ENCODE results near the gene PRR15L. TPM values are rescaled to one million over a fixed set of nuclear protein-coding genes. Genes with fewer than 3 reads are reported as not detected.
"Not testable (repeated sequence)": the region's sequence is repeated elsewhere in the genome, so short reads cannot be mapped to it uniquely, and the experiment has no call there.

PRR15L gene
- polyA plus RNA-seq, 1 donor = not detected

DNA sequence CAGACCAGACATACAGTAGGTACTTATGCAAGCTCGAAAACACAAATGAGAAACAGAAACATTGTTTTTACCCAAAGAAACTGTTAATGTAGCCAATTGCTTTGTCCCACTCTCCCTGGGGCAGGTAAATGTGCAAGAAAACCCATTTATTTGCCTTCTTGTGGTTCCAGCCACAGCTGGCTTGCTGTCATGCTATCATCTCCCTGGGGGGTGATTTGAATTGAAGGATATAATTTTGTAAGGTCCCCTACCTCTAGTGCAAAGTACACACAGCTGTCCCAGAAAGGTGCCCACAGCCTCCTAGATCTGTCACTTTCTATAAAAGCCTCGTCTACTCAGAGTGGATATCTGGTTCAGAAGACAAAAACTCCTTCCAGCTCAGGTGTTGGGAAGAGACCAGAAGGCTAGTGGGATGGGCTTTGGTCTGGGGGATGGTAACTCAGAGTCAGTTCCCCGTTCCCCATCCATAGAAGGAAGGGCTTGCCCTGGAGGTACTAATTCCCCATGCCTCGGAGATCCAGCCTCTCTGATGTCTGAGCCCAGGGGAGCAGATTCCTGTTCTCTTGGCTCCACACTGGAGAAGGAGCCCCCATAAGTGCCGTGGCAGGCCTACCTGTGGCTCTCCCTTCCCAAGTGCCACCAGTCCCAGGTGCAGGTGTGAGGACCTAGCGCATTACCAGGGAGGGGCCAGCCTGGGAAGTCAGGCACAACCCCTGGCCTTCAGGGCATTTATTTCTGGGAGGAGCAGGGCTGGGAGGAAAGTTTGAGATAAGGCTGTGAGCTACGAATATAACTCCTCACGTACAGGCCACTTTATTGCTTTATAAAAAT lies 2.4 kb upstream of the PRR15L start:
- DNase-seq = no peak

DNA sequence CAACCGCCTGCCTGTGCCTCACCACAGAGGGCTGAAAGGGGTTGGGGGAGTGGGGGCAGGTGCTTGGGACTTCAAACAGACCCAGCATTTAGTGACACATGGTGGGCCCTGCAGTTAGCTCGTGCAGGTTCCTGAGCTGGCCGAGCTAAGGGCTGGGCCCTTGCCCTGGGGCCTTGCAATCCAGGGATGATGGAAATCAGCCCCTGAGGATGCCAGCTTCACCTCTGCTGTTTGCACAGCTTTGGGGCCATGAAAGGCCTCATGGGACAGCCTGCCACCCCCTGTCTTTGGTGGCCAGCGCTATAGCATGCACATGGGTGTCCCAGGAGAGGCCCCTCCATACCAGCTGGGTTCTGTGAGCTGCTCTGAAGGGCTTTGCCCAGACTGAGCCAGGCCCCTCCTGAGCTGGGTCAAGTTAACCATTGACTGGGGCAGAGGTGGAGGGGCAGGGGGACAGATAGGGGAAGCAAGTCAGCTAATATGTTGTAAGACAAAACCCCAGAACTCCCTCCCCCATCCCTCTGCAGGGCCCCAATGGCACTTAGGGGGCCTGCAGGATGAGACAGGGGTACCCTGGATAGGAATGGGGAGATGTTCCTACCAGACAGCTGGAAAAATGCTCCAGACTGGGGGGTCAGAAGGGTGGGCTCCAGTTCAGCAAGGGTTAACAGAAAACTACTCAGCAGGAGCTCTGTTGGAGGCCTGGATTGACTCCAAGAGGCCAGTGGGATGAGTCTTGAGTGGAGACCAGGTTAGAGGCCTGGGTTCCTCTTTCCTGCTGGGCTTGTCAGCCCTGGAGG lies 692 bp downstream of the PRR15L start:
- DNase-seq = no peak

GRCh38 chr17:47955497-47956461 lies 1.9 kb downstream of the PRR15L start:
- no peak for DNase-seq

DNA sequence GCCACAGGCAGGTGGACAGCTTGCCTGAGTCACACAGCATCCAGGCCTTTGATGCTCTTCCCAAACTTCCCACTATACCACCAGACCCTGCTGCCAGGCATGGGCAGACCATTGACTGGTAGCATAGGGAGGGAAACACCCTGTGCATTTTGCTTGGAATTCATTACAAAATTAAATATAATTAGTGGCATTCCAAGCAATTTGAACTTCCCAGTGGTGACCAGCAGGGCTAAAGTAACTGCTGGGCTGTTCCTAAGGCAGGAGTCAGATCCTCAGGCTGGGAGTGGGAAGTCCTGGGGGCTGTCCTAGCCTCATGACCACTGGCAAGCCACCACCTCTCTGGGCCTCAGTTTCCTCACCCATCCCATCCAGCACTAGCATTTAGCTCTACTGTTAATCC lies 3.8 kb downstream of the PRR15L start:
- DNase-seq = no peak

DNA sequence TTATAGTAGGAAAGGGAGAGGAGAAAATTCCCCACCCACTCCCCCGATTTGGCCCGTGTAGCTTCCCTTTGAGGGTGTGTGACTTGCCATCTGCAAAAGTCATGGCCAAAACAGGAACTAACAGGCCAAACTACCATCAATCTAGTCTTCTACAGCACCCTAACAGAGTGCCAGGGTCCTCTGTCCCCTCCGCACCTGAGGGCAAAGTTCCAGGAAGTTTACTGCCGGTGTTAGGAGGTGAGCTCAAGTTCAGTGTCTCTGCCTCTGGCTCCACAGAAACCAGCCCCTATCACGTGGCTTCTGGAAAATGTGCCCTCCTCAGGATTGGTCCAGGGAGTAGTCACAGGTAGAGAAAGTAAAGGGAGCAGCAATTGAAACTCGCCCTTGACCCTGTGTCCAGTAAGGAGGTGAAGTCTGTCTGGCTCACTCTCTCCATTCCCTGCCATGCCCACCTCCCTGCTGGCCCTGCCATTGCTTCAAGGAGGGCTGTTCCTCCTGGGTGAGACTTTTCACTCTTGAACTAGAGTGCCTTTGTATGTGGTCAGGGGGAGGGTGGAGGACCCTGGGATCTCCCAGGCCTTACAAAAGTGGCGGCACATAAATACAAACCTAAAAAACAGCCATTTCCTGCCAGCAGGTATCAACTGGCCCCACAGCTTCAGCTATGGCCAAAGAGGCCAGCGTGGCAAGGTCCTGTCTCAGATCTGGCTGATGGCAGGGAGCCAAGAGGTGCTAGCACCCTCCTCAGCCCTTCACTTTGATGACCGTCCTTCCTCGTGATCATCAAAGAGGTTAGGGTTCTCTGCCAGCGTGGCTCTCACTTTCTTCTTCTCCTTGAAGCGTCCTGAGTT lies 5.3 kb downstream of the PRR15L start:
- no peak for DNase-seq

- DNase-seq = no peak
Measured at GRCh38 chr17:47950448-47950847, 7.2 kb downstream of the PRR15L start.

- no peak for DNase-seq
Measured at GRCh38 chr17:47949946-47950345, 7.7 kb downstream of the PRR15L start.

- DNase-seq = peak; percentile 82
Measured at GRCh38 chr17:47949197-47949759, 8.4 kb downstream of the PRR15L start.

DNA sequence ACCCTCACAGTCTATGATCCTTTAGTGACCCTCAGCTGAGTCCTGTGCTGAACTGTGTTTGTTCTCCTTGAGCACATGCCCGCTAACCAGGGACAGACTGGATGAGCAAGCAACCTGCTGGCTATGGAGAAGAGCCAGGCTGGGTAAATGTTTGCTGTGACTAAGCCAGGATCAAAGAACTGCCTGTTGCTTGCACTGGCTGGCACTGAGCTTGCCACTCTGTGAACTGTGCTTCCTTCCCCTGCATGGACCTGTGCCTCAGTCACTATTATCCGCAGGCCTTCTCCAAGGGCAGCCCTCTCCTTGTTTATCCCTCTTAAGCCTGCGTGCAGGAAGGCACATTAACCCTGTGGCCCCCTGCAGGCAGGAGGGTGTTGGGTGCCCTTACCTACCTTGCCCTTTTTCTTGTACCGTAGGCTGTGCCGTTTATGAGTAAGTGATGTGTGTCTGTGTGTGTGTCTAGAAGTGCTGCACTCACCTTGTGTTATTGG lies 8.9 kb downstream of the PRR15L start:
- no peak for DNase-seq

DNA sequence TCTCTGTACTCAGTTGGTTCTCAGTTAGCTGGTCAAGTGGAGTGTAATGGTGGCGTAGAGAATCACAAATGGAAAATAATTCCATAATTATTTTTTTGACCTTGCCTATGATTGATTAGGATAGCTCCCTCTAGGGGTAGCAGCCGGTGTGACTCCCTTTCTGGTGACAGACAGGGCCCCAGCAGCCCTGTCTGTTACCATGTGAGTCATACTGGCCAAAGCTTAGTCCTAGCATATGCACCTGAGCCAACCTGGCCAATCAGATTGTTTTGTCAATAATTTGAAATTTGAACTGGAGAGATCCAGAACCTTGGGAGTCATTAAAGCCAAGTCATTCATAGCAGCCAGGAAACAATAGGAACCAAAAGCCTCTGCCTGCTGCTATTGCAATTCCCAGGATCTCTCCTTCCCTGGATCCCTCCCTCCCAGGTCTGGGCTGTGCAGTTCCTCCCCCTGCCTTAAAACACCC lies 10.7 kb downstream of the PRR15L start:
- no peak for DNase-seq

- no peak for DNase-seq
Measured at GRCh38 chr17:47946516-47946915, 11.2 kb downstream of the PRR15L start.

GRCh38 chr17:47945529-47946508 lies 11.9 kb downstream of the PRR15L start:
- DNase-seq = no peak

GRCh38 chr17:47945080-47945479 lies 12.6 kb downstream of the PRR15L start:
- DNase-seq = no peak

GRCh38 chr17:47942568-47942967 lies 15.1 kb downstream of the PRR15L start:
- DNase-seq = no peak

- DNase-seq = no peak
Measured at GRCh38 chr17:47942096-47942510, 15.6 kb downstream of the PRR15L start.

- DNase-seq = peak; percentile 93
Measured at GRCh38 chr17:47941246-47942095, 16.2 kb downstream of the PRR15L start, which contains the start of gene PNPO. Gene PNPO, plus strand, starts transcription at chr17:47941571. Its CDS starts 105 bp downstream, at chr17:47941676.

DNA sequence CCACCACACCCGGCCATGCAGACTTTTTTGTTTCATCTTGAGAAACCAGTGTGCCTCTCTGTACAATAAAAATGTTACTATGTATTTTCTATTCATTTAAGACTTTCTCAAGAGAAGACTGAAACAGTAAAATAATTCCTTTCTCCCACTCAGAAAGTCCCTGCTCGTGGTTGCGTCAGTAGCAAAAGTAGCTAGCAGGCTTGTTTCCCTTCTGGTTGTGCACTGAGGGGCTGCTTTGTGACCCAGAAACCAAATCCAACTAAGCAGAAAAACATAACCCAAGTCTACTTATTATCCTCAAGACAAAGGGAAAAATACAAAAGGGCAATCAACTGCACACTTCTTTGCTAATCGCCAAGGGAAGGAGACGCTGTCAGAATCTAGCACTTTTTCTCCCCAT lies 19.7 kb downstream of the PRR15L start:
- DNase-seq = no peak

- DNase-seq = no peak
Measured at GRCh38 chr17:47935961-47936360, 21.7 kb downstream of the PRR15L start.

DNA sequence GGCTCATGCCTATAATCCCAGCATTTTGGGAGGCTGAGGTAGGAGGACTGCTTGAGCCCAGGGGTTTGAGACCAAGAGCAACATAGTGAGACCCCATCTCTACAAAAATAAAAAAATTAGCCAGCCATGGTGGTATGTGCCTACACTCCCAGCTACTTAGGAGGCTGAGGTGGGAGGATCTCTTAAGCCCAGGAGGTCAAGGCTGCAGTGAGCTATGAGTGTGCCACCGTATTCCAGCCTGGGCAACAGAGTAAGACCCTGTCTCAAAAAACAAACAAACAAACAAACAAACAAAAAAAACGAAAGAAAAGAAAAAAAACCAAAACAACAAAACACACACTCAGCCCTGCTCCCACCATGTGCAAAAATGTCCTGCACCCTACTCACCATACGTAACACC lies 22.2 kb downstream of the PRR15L start:
- not testable (repeated sequence) for DNase-seq

Measured in hindlimb muscle (tissue), 1 donor.